GM21367 (cell line): ENCODE measurements around the gene FARP1.

Source experiments
- ATAC-seq: cut with Tn5 transposase; IDR thresholded peaks from one replicate; pipeline ENCODE4 v1.9.1; 2021; ENCODE audit not compliant: unreplicated experiment

The FARP1 gene

GRCh38 chr13:98327371-98328270 is 184.7 kb downstream of the FARP1 start:
- no peak for ATAC-seq

- ATAC-seq: no peak
These were observed 185.6 kb downstream of the FARP1 start for GRCh38 chr13:98328511-98328910.

GRCh38 chr13:98332222-98332621 is 189.3 kb downstream of the FARP1 start:
- no peak for ATAC-seq

- ATAC-seq: no peak
These were observed 189.8 kb downstream of the FARP1 start for GRCh38 chr13:98332691-98333090.

- ATAC-seq: no peak
These were observed 190.6 kb downstream of the FARP1 start for GRCh38 chr13:98333486-98333885.

GRCh38 chr13:98334620-98335205 is 191.8 kb downstream of the FARP1 start:
- no peak for ATAC-seq

GRCh38 chr13:98335721-98336120 is 192.8 kb downstream of the FARP1 start:
- no peak for ATAC-seq

GRCh38 chr13:98338310-98338709 is 195.4 kb downstream of the FARP1 start:
- ATAC-seq: no peak

GRCh38 chr13:98339684-98340425 is 197.0 kb downstream of the FARP1 start:
- ATAC-seq: no peak

- no peak for ATAC-seq
These were observed 200.1 kb downstream of the FARP1 start for GRCh38 chr13:98342953-98343352.

GRCh38 chr13:98343461-98343860 is 200.6 kb downstream of the FARP1 start:
- ATAC-seq: no peak

GRCh38 chr13:98344392-98344791 is 201.5 kb downstream of the FARP1 start:
- ATAC-seq: no peak

- ATAC-seq: no peak
These were observed 202.4 kb downstream of the FARP1 start for GRCh38 chr13:98345107-98345935.

- ATAC-seq: no peak
These were observed 204.2 kb downstream of the FARP1 start for GRCh38 chr13:98346904-98347636.

GRCh38 chr13:98347756-98348155 is 204.9 kb downstream of the FARP1 start:
- no peak for ATAC-seq

- ATAC-seq: no peak
These were observed 205.7 kb downstream of the FARP1 start for GRCh38 chr13:98348466-98349200.

- no peak for ATAC-seq
These were observed 206.9 kb downstream of the FARP1 start for GRCh38 chr13:98349731-98350305.

- no peak for ATAC-seq
These were observed 207.9 kb downstream of the FARP1 start for GRCh38 chr13:98350746-98351330.

- ATAC-seq: no peak
These were observed 208.7 kb downstream of the FARP1 start for GRCh38 chr13:98351636-98352035.
